ENCODE measurements around the gene FAM76B. TPM values are rescaled to one million over a fixed set of nuclear protein-coding genes. Genes with fewer than 3 reads are reported as not detected.
A peak's percentile ranks its signal among the peaks of the same experiment; 100 is the strongest.

The FAM76B gene
- total and polyA plus RNA-seq, 9 of the 15 experiments (the other 6 are each of a cell fraction or from before 2014, with no cell fraction given) = 22.5 to 60.0 (median 35.0) TPM

DNA sequence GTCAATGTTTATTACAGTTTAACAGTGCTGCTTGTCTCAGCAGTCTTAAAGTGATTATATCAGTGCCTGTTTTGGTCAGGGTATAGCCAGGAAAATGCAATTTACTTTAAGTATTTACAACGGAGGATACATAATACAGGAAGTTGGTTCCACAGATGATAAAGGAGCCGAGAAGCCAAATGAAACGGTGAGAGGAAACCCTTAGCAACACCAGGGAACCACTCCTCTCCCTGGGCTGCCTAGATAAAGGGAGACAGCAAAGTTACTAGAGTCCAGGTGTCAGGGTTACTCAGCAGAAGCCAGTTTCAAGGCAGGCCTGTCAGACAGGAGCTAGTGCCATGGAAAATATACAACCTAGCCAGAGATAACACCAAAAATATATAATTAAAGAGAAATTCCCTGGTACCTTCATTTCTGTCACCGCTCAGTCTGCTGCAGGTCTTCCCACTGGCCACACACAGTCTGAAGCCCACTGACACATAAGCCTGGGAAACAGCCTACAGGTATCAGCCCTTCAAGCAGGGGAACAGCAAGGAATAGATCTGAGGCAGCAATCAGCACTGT is 55.5 kb downstream of the FAM76B start (continued):
- TF ChIP-seq GTF2A2 (tag; IDR thresholded peaks at IDR 0.05) = no peak
- no peak for TF ChIP-seq ZNF778 (CRISPR knock-in tag; IDR thresholded peaks at IDR 0.05)
- TF ChIP-seq SMARCC2 (IDR thresholded peaks at IDR 0.05; ENCODE audit: low read depth) = peak; percentile 85; the same call in 1 of the 2 replicates
- TF ChIP-seq TEAD4 (IDR thresholded peaks at IDR 0.05; ENCODE audit: low read length) = peak; percentile 97
- no peak for TF ChIP-seq TEAD4 (CRISPR knock-in tag; IDR thresholded peaks at IDR 0.05; ENCODE audit: borderline replicate concordance)
- TF ChIP-seq, protein P1, sequence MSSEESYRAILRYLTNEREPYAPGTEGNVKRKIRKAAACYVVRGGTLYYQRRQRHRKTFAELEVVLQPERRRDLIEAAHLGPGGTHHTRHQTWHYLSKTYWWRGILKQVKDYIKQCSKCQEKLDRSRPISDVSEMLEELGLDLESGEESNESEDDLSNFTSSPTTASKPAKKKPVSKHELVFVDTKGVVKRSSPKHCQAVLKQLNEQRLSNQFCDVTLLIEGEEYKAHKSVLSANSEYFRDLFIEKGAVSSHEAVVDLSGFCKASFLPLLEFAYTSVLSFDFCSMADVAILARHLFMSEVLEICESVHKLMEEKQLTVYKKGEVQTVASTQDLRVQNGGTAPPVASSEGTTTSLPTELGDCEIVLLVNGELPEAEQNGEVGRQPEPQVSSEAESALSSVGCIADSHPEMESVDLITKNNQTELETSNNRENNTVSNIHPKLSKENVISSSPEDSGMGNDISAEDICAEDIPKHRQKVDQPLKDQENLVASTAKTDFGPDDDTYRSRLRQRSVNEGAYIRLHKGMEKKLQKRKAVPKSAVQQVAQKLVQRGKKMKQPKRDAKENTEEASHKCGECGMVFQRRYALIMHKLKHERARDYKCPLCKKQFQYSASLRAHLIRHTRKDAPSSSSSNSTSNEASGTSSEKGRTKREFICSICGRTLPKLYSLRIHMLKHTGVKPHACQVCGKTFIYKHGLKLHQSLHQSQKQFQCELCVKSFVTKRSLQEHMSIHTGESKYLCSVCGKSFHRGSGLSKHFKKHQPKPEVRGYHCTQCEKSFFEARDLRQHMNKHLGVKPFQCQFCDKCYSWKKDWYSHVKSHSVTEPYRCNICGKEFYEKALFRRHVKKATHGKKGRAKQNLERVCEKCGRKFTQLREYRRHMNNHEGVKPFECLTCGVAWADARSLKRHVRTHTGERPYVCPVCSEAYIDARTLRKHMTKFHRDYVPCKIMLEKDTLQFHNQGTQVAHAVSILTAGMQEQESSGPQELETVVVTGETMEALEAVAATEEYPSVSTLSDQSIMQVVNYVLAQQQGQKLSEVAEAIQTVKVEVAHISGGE (CRISPR knock-in tag; IDR thresholded peaks at IDR 0.05) = peak in 1 of 3 experiments; percentile 67; a peak in 1 of 6 replicates
- no peak for TF ChIP-seq MTF1 (CRISPR knock-in tag; IDR thresholded peaks at IDR 0.05; ENCODE audit: borderline replicate concordance)
- TF ChIP-seq, protein P2, sequence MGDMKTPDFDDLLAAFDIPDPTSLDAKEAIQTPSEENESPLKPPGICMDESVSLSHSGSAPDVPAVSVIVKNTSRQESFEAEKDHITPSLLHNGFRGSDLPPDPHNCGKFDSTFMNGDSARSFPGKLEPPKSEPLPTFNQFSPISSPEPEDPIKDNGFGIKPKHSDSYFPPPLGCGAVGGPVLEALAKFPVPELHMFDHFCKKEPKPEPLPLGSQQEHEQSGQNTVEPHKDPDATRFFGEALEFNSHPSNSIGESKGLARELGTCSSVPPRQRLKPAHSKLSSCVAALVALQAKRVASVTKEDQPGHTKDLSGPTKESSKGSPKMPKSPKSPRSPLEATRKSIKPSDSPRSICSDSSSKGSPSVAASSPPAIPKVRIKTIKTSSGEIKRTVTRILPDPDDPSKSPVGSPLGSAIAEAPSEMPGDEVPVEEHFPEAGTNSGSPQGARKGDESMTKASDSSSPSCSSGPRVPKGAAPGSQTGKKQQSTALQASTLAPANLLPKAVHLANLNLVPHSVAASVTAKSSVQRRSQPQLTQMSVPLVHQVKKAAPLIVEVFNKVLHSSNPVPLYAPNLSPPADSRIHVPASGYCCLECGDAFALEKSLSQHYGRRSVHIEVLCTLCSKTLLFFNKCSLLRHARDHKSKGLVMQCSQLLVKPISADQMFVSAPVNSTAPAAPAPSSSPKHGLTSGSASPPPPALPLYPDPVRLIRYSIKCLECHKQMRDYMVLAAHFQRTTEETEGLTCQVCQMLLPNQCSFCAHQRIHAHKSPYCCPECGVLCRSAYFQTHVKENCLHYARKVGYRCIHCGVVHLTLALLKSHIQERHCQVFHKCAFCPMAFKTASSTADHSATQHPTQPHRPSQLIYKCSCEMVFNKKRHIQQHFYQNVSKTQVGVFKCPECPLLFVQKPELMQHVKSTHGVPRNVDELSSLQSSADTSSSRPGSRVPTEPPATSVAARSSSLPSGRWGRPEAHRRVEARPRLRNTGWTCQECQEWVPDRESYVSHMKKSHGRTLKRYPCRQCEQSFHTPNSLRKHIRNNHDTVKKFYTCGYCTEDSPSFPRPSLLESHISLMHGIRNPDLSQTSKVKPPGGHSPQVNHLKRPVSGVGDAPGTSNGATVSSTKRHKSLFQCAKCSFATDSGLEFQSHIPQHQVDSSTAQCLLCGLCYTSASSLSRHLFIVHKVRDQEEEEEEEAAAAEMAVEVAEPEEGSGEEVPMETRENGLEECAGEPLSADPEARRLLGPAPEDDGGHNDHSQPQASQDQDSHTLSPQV (IDR thresholded peaks at IDR 0.05) = 0 out of 2 replicates have a peak, but pooled peaks have one; percentile 77
- TF ChIP-seq, protein P3, sequence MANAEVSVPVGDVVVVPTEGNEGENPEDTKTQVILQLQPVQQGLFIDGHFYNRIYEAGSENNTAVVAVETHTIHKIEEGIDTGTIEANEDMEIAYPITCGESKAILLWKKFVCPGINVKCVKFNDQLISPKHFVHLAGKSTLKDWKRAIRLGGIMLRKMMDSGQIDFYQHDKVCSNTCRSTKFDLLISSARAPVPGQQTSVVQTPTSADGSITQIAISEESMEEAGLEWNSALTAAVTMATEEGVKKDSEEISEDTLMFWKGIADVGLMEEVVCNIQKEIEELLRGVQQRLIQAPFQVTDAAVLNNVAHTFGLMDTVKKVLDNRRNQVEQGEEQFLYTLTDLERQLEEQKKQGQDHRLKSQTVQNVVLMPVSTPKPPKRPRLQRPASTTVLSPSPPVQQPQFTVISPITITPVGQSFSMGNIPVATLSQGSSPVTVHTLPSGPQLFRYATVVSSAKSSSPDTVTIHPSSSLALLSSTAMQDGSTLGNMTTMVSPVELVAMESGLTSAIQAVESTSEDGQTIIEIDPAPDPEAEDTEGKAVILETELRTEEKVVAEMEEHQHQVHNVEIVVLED (CRISPR knock-in tag; IDR thresholded peaks at IDR 0.05) = no peak
- TF ChIP-seq ZKSCAN3 (CRISPR knock-in tag; IDR thresholded peaks at IDR 0.05) = no peak
- no peak for TF ChIP-seq BCL6 (CRISPR knock-in tag; IDR thresholded peaks at IDR 0.05)
- no peak for TF ChIP-seq BDP1 (IDR thresholded peaks at IDR 0.05; ENCODE audit: insufficient read depth, insufficient read length)
- peak in 1 of 2 experiments; percentile 72; a peak in 2 of 4 replicates for TF ChIP-seq RCOR1 (IDR thresholded peaks at IDR 0.05; ENCODE audit: borderline replicate concordance in 1 of 2, low read depth in 2 of 2, low read length in 2 of 2)
- TF ChIP-seq EP300 (IDR thresholded peaks at IDR 0.05; ENCODE audit: low read length) = peak; percentile 97
- 0 out of 2 replicates have a peak, but pooled peaks have one; percentile 26 for TF ChIP-seq GATAD2B (IDR thresholded peaks at IDR 0.05; ENCODE audit: borderline replicate concordance)
- TF ChIP-seq, protein P4, sequence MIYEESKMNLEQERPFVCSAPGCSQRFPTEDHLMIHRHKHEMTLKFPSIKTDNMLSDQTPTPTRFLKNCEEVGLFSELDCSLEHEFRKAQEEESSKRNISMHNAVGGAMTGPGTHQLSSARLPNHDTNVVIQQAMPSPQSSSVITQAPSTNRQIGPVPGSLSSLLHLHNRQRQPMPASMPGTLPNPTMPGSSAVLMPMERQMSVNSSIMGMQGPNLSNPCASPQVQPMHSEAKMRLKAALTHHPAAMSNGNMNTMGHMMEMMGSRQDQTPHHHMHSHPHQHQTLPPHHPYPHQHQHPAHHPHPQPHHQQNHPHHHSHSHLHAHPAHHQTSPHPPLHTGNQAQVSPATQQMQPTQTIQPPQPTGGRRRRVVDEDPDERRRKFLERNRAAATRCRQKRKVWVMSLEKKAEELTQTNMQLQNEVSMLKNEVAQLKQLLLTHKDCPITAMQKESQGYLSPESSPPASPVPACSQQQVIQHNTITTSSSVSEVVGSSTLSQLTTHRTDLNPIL (CRISPR knock-in tag; IDR thresholded peaks at IDR 0.05) = no peak
- TF ChIP-seq RAD21 (CRISPR knock-in tag; conservative IDR thresholded peaks at IDR 0.05 in 1 of 2, IDR thresholded peaks at IDR 0.05 in 1 of 2) = 0 out of 4 replicates have a peak, but pooled peaks of 1 of the 2 experiments have one; percentile 18

All from K562 (cell line).